OCI-LY7 (cell line): ENCODE data around the gene TOP1.

Experiments
- EZH2phosphoT487 ChIP-seq: fragments of 200-600 bp; sonication (generic); IDR thresholded peaks from 2 replicates; pipeline ENCODE4 v1.6.1; 2018; ENCODE audit warnings: low read depth, borderline replicate concordance, mild to moderate bottlenecking, mixed run types, antibody characterized with exemption, low read length, moderate library complexity, mixed read lengths
- TF ChIP-seq, protein P1 (sequence below): fragments of 200-600 bp; sonication (generic); conservative IDR thresholded peaks from 2 replicates; pipeline ENCODE4 v1.5.1; 2014; ENCODE audit warnings: mild to moderate bottlenecking, antibody characterized with exemption, low read length, moderate library complexity, mixed read lengths

DNA sequence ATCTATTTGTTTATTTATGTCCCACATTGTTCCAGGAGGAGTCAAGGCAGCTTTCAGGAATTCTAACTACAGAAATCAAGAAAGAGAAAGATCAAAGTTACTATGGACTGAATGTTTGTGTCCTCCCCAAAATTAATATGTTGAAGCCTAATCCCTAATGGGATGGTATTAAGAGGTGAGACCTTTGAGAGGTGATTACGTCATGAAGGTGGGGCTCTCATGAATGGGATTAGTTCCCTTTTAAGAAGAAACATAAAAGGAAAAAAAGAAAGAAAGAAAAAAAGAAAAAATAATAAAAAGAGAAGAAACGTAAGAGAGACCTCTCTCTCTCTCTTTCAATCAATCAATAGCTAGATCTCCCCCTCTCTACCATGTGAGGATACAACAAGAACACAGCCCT lies 44.7 kb upstream of the TOP1 start:
- TF ChIP-seq, protein P1, sequence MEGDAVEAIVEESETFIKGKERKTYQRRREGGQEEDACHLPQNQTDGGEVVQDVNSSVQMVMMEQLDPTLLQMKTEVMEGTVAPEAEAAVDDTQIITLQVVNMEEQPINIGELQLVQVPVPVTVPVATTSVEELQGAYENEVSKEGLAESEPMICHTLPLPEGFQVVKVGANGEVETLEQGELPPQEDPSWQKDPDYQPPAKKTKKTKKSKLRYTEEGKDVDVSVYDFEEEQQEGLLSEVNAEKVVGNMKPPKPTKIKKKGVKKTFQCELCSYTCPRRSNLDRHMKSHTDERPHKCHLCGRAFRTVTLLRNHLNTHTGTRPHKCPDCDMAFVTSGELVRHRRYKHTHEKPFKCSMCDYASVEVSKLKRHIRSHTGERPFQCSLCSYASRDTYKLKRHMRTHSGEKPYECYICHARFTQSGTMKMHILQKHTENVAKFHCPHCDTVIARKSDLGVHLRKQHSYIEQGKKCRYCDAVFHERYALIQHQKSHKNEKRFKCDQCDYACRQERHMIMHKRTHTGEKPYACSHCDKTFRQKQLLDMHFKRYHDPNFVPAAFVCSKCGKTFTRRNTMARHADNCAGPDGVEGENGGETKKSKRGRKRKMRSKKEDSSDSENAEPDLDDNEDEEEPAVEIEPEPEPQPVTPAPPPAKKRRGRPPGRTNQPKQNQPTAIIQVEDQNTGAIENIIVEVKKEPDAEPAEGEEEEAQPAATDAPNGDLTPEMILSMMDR, result no peak
- no peak for TF ChIP-seq EZH2phosphoT487
